SU-DHL-6 (cell line): ENCODE measurements around the gene C11orf97.

Experiments used
- H2AFZ ChIP-seq: fragments of 200-600 bp; sonication (generic); 2 replicates; pipeline ENCODE4 v1.6.1; 2014; ENCODE audit warnings: low read depth, mild to moderate bottlenecking, moderate library complexity, mixed read lengths, antibody characterized with exemption, low read length; ENCODE audit not compliant: severe bottlenecking
- H3F3A ChIP-seq: fragments of 200-600 bp; shearing (Covaris generic); 2 replicates; pipeline ENCODE4 v1.6.0; 2016; ENCODE audit warnings: antibody characterized with exemption, mild to moderate bottlenecking; ENCODE audit not compliant: insufficient read depth
- H3K27ac ChIP-seq: fragments of 200-600 bp; sonication (generic); 2 replicates; pipeline ENCODE4 v1.5.1; 2016; ENCODE audit warnings: low read depth, mild to moderate bottlenecking, low read length, moderate library complexity, mixed read lengths
- H3K27me3 ChIP-seq: fragments of 200-600 bp; sonication (generic), shearing (Covaris generic); 2 replicates; pipeline ENCODE4 v1.6.0; 2014; ENCODE audit warnings: mild to moderate bottlenecking, low read length
- H3K36me3 ChIP-seq: fragments of 200-600 bp; sonication (generic); 2 replicates; pipeline ENCODE4 v1.6.1; 2014; ENCODE audit warnings: mild to moderate bottlenecking, low read length, mixed read lengths
- H3K4me2 ChIP-seq: fragments of 300-600, 200-600 bp; shearing (Covaris generic), sonication (generic); 2 replicates; pipeline ENCODE4 v1.6.0; 2014; ENCODE audit warnings: low read length, low read depth, mild to moderate bottlenecking; ENCODE audit not compliant: poor library complexity, severe bottlenecking
- H3K4me3 ChIP-seq: fragments of 200-600 bp; sonication (generic); 2 replicates; pipeline ENCODE4 v1.5.1; 2014; ENCODE audit warnings: antibody characterized with exemption, low read length, mild to moderate bottlenecking, mixed read lengths; ENCODE audit not compliant: insufficient read depth, poor library complexity, severe bottlenecking
- H3K79me2 ChIP-seq: fragments of 200-600 bp; sonication (generic); 2 replicates; pipeline ENCODE4 v1.6.1; 2014; ENCODE audit warnings: mild to moderate bottlenecking, low read length, moderate library complexity; ENCODE audit not compliant: insufficient read depth
- H3K9ac ChIP-seq: fragments of 200-600 bp; sonication (generic); 2 replicates; pipeline ENCODE4 v1.7.0; 2014; ENCODE audit warnings: mild to moderate bottlenecking, low read length
- H3K9me2 ChIP-seq: fragments of 200-600 bp; sonication (generic); replicated peaks from 2 replicates; pipeline ENCODE4 v1.6.1; 2014; ENCODE audit warnings: low read length; ENCODE audit not compliant: insufficient read depth
- H3K9me3 ChIP-seq: fragments of 200-600 bp; sonication (generic); 2 replicates; pipeline ENCODE4 v1.6.1; 2014; ENCODE audit warnings: low read length, mixed read lengths; ENCODE audit not compliant: insufficient read depth
- H4K20me1 ChIP-seq: fragments of 200-600 bp; sonication (generic); 2 replicates; pipeline ENCODE4 v1.6.1; 2014; ENCODE audit warnings: low read depth, mild to moderate bottlenecking, antibody characterized with exemption, low read length, moderate library complexity, mixed read lengths
- CTCF ChIP-seq: fragments of 200-600 bp; sonication (generic); IDR thresholded peaks from one replicate; pipeline ENCODE4 v1.5.1; 2017; ENCODE audit warnings: antibody characterized with exemption, mild to moderate bottlenecking, low read length, moderate library complexity; ENCODE audit not compliant: insufficient read depth, poor library complexity, severe bottlenecking
- EZH2phosphoT487 ChIP-seq: fragments of 200-600 bp; sonication (generic), shearing (Covaris generic); conservative IDR thresholded peaks from 2 replicates; pipeline ENCODE4 v1.6.1; 2018; ENCODE audit warnings: mild to moderate bottlenecking, antibody characterized with exemption, low read length, moderate library complexity, mixed read lengths

The C11orf97 gene

GRCh38 chr11:94524341-94524740 lies 12.1 kb downstream of the C11orf97 start:
- no peaks in the 10 kb centered on the region for H3K9me2 ChIP-seq
- H3K36me3 ChIP-seq, result no peaks in the 10 kb centered on the region
- no peaks in the 10 kb centered on the region for H3K9me3 ChIP-seq
- TF ChIP-seq CTCF (no peak), EZH2phosphoT487 (no peak)
- no peaks in the 10 kb centered on the region for H3K79me2 ChIP-seq
- H3K4me3 ChIP-seq, result no peak overlapping the region
- H3K9ac ChIP-seq, result no peak overlapping the region
- no peak overlapping the region for H3K4me2 ChIP-seq
- H3K27me3 ChIP-seq, result no peaks in the 10 kb centered on the region
- H4K20me1 ChIP-seq, result no peaks in the 10 kb centered on the region
- H3K27ac ChIP-seq, result no peak overlapping the region
- H2AFZ ChIP-seq, result no peak overlapping the region
- no peaks in the 10 kb centered on the region for H3F3A ChIP-seq

GRCh38 chr11:94525546-94526324 lies 13.5 kb downstream of the C11orf97 start:
- Histone ChIP-seq H3K36me3 (no peaks in the 10 kb centered on the region), H3K4me2 (no peak overlapping the region), H3K9me2 (no peaks in the 10 kb centered on the region), H2AFZ (no peak overlapping the region), H3F3A (no peaks in the 10 kb centered on the region), H4K20me1 (no peaks in the 10 kb centered on the region), H3K4me3 (no peak overlapping the region), H3K79me2 (no peaks in the 10 kb centered on the region), H3K27me3 (no peaks in the 10 kb centered on the region; the same call in 1 of the 2 replicates), H3K9me3 (no peaks in the 10 kb centered on the region), H3K27ac (no peak overlapping the region), H3K9ac (no peak overlapping the region)
- TF ChIP-seq CTCF (no peak), EZH2phosphoT487 (no peak)

DNA sequence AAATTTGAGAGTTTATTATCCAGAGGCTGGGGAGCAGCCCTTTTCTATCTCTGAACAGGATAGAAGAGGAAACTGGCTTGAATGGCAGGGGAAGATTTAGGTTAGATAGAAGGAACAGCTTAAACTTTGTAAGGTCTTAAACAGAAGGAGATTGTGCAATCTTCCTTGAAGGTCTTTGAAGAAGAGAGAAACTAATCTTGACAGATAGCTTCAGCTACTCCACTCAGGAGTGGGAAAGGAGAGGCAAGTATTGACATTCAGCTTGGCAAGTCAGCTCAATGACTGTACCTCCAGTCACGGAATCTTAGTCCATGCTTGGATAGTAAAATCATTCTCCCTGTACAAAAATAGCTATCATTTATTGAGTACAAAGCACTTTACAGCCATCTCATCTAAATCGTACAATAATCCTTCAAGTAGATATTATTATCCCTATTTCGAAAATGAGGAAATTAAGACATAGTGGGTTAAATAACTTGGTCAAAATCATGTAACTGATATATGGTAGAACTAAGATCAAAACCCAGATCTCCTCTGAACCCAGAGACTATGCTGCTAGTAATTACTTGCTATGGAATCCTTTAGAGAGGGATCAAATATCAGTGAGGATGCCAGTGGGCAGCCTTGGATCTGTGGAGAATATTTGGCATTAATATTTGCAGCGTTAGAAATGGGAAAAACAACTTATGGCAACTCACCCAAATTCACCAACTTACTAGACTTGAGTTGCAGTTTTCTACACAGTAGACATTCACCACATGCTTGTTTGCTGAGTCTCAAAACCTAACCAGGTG lies 14.6 kb downstream of the C11orf97 start:
- Histone ChIP-seq H3K9me2 (no peaks in the 10 kb centered on the region), H3K36me3 (no peaks in the 10 kb centered on the region), H3K9ac (no peak overlapping the region), H3K9me3 (no peaks in the 10 kb centered on the region), H4K20me1 (no peaks in the 10 kb centered on the region), H3K27me3 (no peaks in the 10 kb centered on the region; the same call in 1 of the 2 replicates), H3K79me2 (no peaks in the 10 kb centered on the region), H3K4me3 (no peak overlapping the region), H3K27ac (no peak overlapping the region), H3F3A (no peaks in the 10 kb centered on the region), H3K4me2 (no peak overlapping the region), H2AFZ (no peak overlapping the region)
- no peak for TF ChIP-seq EZH2phosphoT487
- TF ChIP-seq CTCF, result no peak
